GM12891 (cell line): Measurements from ENCODE around the gene MRPL53. TPM values are rescaled to one million over a fixed set of nuclear protein-coding genes. Genes with fewer than 3 reads are reported as not detected.

Experiments
- DNase-seq: peaks from one replicate; pipeline ENCODE4 v3.0.0; 2011; ENCODE audit warnings: low spot score; ENCODE audit not compliant: insufficient read length
- FAIRE-seq: peaks from 2 replicates; lab custom pipeline; 2011; peaks lifted over from hg19 to GRCh38; lab: Jason Lieb, UNC
- PAX5 ChIP-seq: IDR thresholded peaks from 2 replicates; pipeline ENCODE4 v1.6.1; 2011; ENCODE audit warnings: low read length, moderate library complexity, mild to moderate bottlenecking; ENCODE audit not compliant: insufficient read depth, severe bottlenecking
- POLR2A ChIP-seq: IDR thresholded peaks from 2 replicates; pipeline ENCODE4 v1.6.1; 2011; ENCODE audit warnings: low read depth, low read length, control low read depth
- POLR2AphosphoS5 ChIP-seq: IDR thresholded peaks from 2 replicates; pipeline ENCODE4 v1.6.1; 2011; ENCODE audit warnings: low read depth, low read length, control low read depth
- POU2F2 ChIP-seq: IDR thresholded peaks from 2 replicates; pipeline ENCODE4 v1.6.1; 2011; ENCODE audit warnings: low read depth, mild to moderate bottlenecking, control low read depth, low read length, moderate library complexity
- SPI1 ChIP-seq: IDR thresholded peaks from 2 replicates; pipeline ENCODE4 v1.6.1; 2011; ENCODE audit warnings: low read depth, low read length, control low read depth
- TAF1 ChIP-seq: IDR thresholded peaks from 2 replicates; pipeline ENCODE4 v1.6.1; 2011; ENCODE audit warnings: low read depth, low read length, control low read depth
- polyA plus RNA-seq: library from polyadenylated mRNA; unstranded; fragments of >200 nt; gene quantifications from one replicate; pipeline ENCODE4 v1.2.1, GENCODE V29; 2012; ENCODE audit warnings: low read depth, missing spikeins, inconsistent platforms; ENCODE audit not compliant: missing spikeins

The MRPL53 gene
- polyA plus RNA-seq: 133 TPM

- FAIRE-seq (peak; percentile 95), DNase-seq (peak; percentile 77)
- TF ChIP-seq POLR2A: peak; percentile 97
- peak; percentile 86 for TF ChIP-seq POU2F2
- peak; percentile 18; the same call in 1 of the 2 replicates for TF ChIP-seq SPI1
- TF ChIP-seq POLR2AphosphoS5: peak; percentile 97
- peak; percentile 84 for TF ChIP-seq TAF1
- TF ChIP-seq PAX5: peak; percentile 62
Observed at GRCh38 chr2:74472086-74472944, at the start of gene MRPL53. Gene MRPL53 (minus strand): TSS chr2:74472680. CDS start chr2:74472660, 20 bp downstream.

- DNase-seq: no peak
- FAIRE-seq: peak; percentile 33
- TF ChIP-seq TAF1 (no peak), POU2F2 (no peak), POLR2AphosphoS5 (no peak), PAX5 (no peak), SPI1 (no peak), POLR2A (no peak)
Observed at GRCh38 chr2:74516650-74517049, 44.2 kb upstream of the MRPL53 start.

GRCh38 chr2:74515981-74516633 is 43.6 kb upstream of the MRPL53 start:
- peak; percentile 90 for DNase-seq
- FAIRE-seq: peak; percentile 78
- TF ChIP-seq POLR2A (no peak), POLR2AphosphoS5 (no peak), POU2F2 (no peak), TAF1 (no peak), PAX5 (no peak), SPI1 (no peak)

GRCh38 chr2:74515271-74515980 is 42.9 kb upstream of the MRPL53 start:
- no peak for DNase-seq
- no peak for TF ChIP-seq POLR2A
- no peak for TF ChIP-seq TAF1
- TF ChIP-seq PAX5: no peak
- TF ChIP-seq POU2F2: no peak
- no peak for TF ChIP-seq POLR2AphosphoS5
- TF ChIP-seq SPI1: no peak
- FAIRE-seq: no peak

GRCh38 chr2:74514368-74515270 is 42.1 kb upstream of the MRPL53 start, which contains the start of gene TLX2:
Gene TLX2 (plus strand): TSS chr2:74514450. CDS start chr2:74514807, 357 bp downstream.
- no peak for DNase-seq
- TF ChIP-seq TAF1 (no peak), POLR2AphosphoS5 (no peak), POLR2A (no peak), SPI1 (no peak), PAX5 (no peak), POU2F2 (no peak)
- peak; percentile 9 for FAIRE-seq

GRCh38 chr2:74513605-74514367 is 41.3 kb upstream of the MRPL53 start:
- no peak for TF ChIP-seq POU2F2
- no peak for TF ChIP-seq SPI1
- TF ChIP-seq TAF1: no peak
- no peak for TF ChIP-seq POLR2A
- no peak for TF ChIP-seq PAX5
- no peak for TF ChIP-seq POLR2AphosphoS5
- FAIRE-seq (no peak), DNase-seq (no peak)

GRCh38 chr2:74512744-74513604 is 40.5 kb upstream of the MRPL53 start:
- FAIRE-seq: no peak
- no peak for DNase-seq
- TF ChIP-seq SPI1: no peak
- TF ChIP-seq POLR2AphosphoS5: no peak
- TF ChIP-seq POLR2A: no peak
- no peak for TF ChIP-seq PAX5
- TF ChIP-seq POU2F2: no peak
- TF ChIP-seq TAF1: no peak
